HL-60 (cell line): ENCODE results near the gene PIK3CB.
"Not testable (repeated sequence)": the region's sequence is repeated elsewhere in the genome, so short reads cannot be mapped to it uniquely, and the experiment has no call there.

Experiments used
- DNase-seq, 2 experiments: peaks; one replicate each; pipeline ENCODE4 v3.0.0-alpha.2; 2010 to 2020; ENCODE audit warnings: low read depth in 1 of 2, low spot score in 1 of 2
- H3K27ac ChIP-seq: fragments of 250-450 bp; sonication (Bioruptor Pico); replicated peaks from 2 replicates; pipeline ENCODE4 v1.5.1; 2020; ENCODE audit warnings: mild to moderate bottlenecking, moderate library complexity
- H3K27me3 ChIP-seq: fragments of 250-450 bp; sonication (Bioruptor Pico); 2 replicates; pipeline ENCODE4 v1.5.1; 2021; ENCODE audit warnings: mild to moderate bottlenecking, moderate library complexity; ENCODE audit not compliant: insufficient read depth, poor library complexity, severe bottlenecking
- H3K4me3 ChIP-seq: replicated peaks from 2 replicates; pipeline ENCODE4 v1.5.1; 2011; ENCODE audit warnings: mild to moderate bottlenecking, control low read depth, low read length; ENCODE audit not compliant: insufficient read depth
- GABPA ChIP-seq: IDR thresholded peaks from 2 replicates; pipeline ENCODE4 v1.6.1; 2012; ENCODE audit warnings: low read depth
- POLR2AphosphoS5 ChIP-seq: IDR thresholded peaks from 2 replicates; pipeline ENCODE4 v1.6.1; 2012; ENCODE audit warnings: low read depth
- SPI1 ChIP-seq: IDR thresholded peaks from 2 replicates; pipeline ENCODE4 v1.6.1; 2012; ENCODE audit warnings: low read depth, mild to moderate bottlenecking, borderline replicate concordance
- TF ChIP-seq, protein P1 (sequence below): IDR thresholded peaks from 2 replicates; pipeline ENCODE4 v1.6.1; 2012; ENCODE audit warnings: low read depth; ENCODE audit not compliant: insufficient replicate concordance
- TF ChIP-seq, protein P2 (sequence below): IDR thresholded peaks from one replicate; pipeline ENCODE4 v1.5.1; 2011; ENCODE audit warnings: low read length, control low read depth, inconsistent platforms; ENCODE audit not compliant: insufficient read depth

The PIK3CB gene

DNA sequence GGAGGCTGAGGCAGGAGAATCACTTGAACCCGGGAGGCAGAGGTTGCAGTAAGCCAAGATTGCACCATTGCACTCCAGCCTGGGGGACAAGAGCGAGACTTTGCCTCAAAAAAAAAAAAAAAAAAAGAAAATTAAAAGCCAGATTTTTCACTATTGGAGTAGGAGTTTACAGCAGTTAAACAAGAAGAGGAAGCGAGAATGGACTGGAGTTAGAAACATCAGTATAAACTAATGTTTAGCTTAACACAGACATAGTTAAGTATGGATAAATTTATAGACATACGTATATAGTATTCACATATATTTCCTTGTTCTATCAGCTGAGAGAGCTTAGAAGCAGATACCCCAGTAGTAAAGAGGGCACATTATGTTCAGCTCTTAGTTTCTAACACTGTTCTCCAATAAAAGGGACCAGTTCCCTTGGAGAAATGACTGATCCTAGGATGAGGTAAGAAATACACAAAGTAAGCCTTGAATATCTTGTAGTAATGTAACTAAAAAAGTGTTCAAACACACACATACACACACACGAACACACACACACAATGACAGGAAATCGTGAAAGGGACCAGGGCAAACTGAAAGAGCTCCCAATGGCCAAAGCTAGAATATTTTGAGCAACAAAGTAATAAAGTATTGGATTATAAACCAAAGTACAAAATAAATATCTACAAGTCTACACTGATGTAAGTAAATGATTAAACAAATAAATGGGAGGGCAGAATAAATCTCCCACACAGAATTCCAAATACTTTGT lies 25.1 kb downstream of the PIK3CB start:
- no peak overlapping the region for H3K4me3 ChIP-seq
- no peak overlapping the region; the same call in 1 of the 2 replicates for H3K27ac ChIP-seq
- H3K27me3 ChIP-seq, result no peaks in the 10 kb centered on the region
- TF ChIP-seq POLR2AphosphoS5 (no peak), GABPA (no peak), SPI1 (no peak)
- TF ChIP-seq, protein P1, sequence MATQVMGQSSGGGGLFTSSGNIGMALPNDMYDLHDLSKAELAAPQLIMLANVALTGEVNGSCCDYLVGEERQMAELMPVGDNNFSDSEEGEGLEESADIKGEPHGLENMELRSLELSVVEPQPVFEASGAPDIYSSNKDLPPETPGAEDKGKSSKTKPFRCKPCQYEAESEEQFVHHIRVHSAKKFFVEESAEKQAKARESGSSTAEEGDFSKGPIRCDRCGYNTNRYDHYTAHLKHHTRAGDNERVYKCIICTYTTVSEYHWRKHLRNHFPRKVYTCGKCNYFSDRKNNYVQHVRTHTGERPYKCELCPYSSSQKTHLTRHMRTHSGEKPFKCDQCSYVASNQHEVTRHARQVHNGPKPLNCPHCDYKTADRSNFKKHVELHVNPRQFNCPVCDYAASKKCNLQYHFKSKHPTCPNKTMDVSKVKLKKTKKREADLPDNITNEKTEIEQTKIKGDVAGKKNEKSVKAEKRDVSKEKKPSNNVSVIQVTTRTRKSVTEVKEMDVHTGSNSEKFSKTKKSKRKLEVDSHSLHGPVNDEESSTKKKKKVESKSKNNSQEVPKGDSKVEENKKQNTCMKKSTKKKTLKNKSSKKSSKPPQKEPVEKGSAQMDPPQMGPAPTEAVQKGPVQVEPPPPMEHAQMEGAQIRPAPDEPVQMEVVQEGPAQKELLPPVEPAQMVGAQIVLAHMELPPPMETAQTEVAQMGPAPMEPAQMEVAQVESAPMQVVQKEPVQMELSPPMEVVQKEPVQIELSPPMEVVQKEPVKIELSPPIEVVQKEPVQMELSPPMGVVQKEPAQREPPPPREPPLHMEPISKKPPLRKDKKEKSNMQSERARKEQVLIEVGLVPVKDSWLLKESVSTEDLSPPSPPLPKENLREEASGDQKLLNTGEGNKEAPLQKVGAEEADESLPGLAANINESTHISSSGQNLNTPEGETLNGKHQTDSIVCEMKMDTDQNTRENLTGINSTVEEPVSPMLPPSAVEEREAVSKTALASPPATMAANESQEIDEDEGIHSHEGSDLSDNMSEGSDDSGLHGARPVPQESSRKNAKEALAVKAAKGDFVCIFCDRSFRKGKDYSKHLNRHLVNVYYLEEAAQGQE, result no peak
- TF ChIP-seq, protein P2, sequence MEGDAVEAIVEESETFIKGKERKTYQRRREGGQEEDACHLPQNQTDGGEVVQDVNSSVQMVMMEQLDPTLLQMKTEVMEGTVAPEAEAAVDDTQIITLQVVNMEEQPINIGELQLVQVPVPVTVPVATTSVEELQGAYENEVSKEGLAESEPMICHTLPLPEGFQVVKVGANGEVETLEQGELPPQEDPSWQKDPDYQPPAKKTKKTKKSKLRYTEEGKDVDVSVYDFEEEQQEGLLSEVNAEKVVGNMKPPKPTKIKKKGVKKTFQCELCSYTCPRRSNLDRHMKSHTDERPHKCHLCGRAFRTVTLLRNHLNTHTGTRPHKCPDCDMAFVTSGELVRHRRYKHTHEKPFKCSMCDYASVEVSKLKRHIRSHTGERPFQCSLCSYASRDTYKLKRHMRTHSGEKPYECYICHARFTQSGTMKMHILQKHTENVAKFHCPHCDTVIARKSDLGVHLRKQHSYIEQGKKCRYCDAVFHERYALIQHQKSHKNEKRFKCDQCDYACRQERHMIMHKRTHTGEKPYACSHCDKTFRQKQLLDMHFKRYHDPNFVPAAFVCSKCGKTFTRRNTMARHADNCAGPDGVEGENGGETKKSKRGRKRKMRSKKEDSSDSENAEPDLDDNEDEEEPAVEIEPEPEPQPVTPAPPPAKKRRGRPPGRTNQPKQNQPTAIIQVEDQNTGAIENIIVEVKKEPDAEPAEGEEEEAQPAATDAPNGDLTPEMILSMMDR, result no peak
- no peak for DNase-seq

DNA sequence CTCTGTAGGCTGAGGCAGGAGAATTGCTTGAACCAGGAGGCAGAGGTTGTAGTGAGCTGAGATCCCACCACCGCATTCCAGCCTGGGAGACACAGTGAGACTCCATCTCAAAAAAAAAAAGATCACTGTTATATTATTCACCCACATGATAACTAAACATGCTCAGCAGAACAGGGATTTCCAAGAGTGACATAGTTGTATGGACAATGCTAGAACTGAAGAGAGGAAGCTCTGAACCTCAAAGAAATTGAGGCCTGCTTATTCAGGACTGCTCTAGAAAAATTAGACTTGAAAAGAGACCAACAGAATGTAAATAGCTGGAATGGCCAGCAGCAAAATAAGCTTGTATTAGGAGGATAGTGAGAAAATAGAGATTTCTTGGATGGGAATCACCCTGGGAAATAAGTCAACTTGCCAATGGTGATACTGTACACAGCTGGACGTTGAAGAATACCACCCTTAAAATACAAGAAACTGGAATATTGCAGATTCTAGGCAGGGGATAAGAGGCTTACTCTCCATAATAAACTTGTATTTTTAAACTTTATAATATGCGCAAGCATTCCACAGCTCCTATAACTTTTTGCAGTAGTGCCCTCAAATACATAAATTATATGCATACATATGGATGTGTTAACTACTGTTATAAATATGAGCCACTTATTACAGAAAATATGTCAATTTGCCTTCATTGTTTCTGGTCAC lies 28.2 kb downstream of the PIK3CB start:
- DNase-seq, result no peak
- TF ChIP-seq, protein P2, result no peak
- TF ChIP-seq SPI1 (no peak), GABPA (no peak), POLR2AphosphoS5 (no peak)
- TF ChIP-seq, protein P1, result no peak
- H3K4me3 ChIP-seq, result no peak overlapping the region
- no peak overlapping the region for H3K27ac ChIP-seq
- H3K27me3 ChIP-seq, result no peaks in the 10 kb centered on the region

DNA sequence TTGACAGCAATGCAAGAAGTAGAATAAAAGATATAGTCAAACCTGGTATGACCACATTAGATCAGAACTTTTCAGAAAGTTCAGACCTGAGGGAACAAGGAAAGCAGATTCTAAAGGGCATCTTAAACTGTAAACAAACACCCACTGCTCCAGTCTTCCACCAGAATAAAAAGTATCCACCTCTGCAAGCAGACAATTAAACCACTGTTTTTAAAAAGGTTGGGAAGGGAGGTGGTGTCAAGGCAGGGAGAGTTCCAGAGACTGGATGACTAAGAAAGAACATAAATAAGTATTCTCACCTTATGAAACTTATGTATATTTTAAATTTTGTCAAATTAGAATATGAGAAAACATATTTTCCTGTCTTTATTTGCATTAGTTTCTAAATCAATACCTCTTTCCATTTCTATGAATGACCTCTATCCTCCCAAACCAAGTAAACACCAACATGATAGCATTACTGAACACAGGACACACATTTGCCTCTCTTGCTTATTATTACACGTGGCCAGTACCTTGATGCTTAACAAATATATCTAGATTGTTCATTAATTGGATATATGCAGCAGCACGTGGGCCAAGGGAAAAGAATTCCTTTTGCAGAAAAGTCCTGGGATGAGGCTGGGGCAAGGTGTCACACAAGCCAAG lies 31.6 kb downstream of the PIK3CB start:
- no peak overlapping the region for H3K27ac ChIP-seq
- no peak overlapping the region for H3K4me3 ChIP-seq
- DNase-seq, result no peak
- no peaks in the 10 kb centered on the region for H3K27me3 ChIP-seq
- TF ChIP-seq SPI1, result no peak
- TF ChIP-seq, protein P1, result no peak
- TF ChIP-seq GABPA, result no peak
- TF ChIP-seq, protein P2, result no peak
- TF ChIP-seq POLR2AphosphoS5, result no peak

DNA sequence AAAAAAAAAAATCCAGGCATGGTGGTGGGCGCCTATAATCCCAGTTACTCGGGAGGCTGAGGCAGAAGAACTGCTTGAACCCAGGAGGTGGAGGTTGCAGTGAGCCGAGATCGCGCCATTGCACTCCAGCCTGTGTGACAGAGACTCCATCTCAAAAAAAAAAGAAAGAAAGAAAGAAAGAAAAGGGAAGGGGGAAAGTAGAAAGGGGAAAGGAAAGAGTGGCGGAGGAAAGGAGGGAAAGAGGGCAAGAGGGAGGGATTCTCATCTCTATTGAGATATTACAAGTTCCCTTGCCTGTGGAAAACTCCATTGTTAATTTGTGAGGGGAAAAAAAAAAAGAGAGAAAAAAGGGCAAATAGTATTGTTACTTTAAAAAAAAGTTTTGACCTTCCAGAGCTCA lies 32.5 kb downstream of the PIK3CB start:
- H3K4me3 ChIP-seq, H3K27ac ChIP-seq, DNase-seq, H3K27me3 ChIP-seq: not testable (repeated sequence)
